H1 (cell line): ENCODE results near the gene PDE9A. TPM values are rescaled to one million over a fixed set of nuclear protein-coding genes. Genes with fewer than 3 reads are reported as not detected.

Source experiments
- CTCF ChIA-PET: fragments of 300-600 bp; sonication (Branson Sonifier 250); formaldehyde crosslinking; loops from one replicate; lab custom pipeline; 2021; ENCODE audit not compliant: partially characterized antibody; lab: Charles Lee
- POLR2A ChIA-PET: fragments of 300-600 bp; sonication (Branson Sonifier 250); formaldehyde crosslinking; loops from one replicate; lab custom pipeline; 2021; ENCODE audit warnings: inconsistent platforms; ENCODE audit not compliant: partially characterized antibody; lab: Charles Lee
- DNase-seq, 2 experiments: peaks; one replicate each; pipeline versions ENCODE4 v3.0.0 to v3.0.0-alpha.2; 2010 to 2022; ENCODE audit warnings: low spot score in 2 of 2, low read depth in 1 of 2, mixed read lengths in 1 of 2
- FAIRE-seq: peaks from 2 replicates; lab custom pipeline; 2011; peaks lifted over from hg19 to GRCh38; lab: Jason Lieb, UNC
- H2AFZ ChIP-seq: 2 replicates; pipeline ENCODE4 v1.8.1; 2012; ENCODE audit warnings: low read length, inconsistent platforms
- H2AK5ac ChIP-seq: 2 replicates; pipeline ENCODE4 v1.6.1; 2013; ENCODE audit warnings: low read depth, low read length
- H2BK120ac ChIP-seq: replicated peaks from 2 replicates; pipeline ENCODE3; 2013; ENCODE audit warnings: low read depth, low read length, inconsistent platforms
- H2BK12ac ChIP-seq: 2 replicates; pipeline ENCODE4 v1.6.1; 2013; ENCODE audit warnings: low read depth, low read length
- H2BK15ac ChIP-seq: 2 replicates; pipeline ENCODE4 v1.6.1; 2013; ENCODE audit warnings: low read length
- H2BK20ac ChIP-seq: 2 replicates; pipeline ENCODE4 v1.6.1; 2013; ENCODE audit warnings: low read length
- H2BK5ac ChIP-seq: 2 replicates; pipeline ENCODE4 v1.6.1; 2013; ENCODE audit warnings: low read depth, low read length
- H3K14ac ChIP-seq: 2 replicates; pipeline ENCODE4 v1.6.1; 2013; ENCODE audit warnings: inconsistent platforms; ENCODE audit not compliant: insufficient read length
- H3K18ac ChIP-seq: 2 replicates; pipeline ENCODE4 v1.6.1; 2013; ENCODE audit warnings: low read length; ENCODE audit errors: extremely low read depth
- H3K23ac ChIP-seq: 2 replicates; pipeline ENCODE4 v1.6.1; 2013; ENCODE audit warnings: inconsistent platforms; ENCODE audit not compliant: insufficient read length
- H3K23me2 ChIP-seq: 2 replicates; pipeline ENCODE4 v1.6.1; 2013; ENCODE audit warnings: low read depth, low read length
- H3K27ac ChIP-seq: 2 replicates; pipeline ENCODE4 v1.6.1; 2011; ENCODE audit warnings: low read depth, low read length, inconsistent platforms
- H3K27me3 ChIP-seq, 4 experiments: replicated peaks in 1 of 4; 1 replicate in 1 of 4; 2 replicates in 3 of 4; pipeline versions ENCODE4 v1.6.1 to v1.8.1; 2011 to 2013; ENCODE audit warnings: low read length in 3 of 4, mild to moderate bottlenecking in 3 of 4, inconsistent platforms in 2 of 4, mixed read lengths in 2 of 4, moderate library complexity in 1 of 4; ENCODE audit not compliant: control insufficient read depth in 3 of 4, insufficient read depth in 3 of 4; ENCODE audit errors: extremely low read depth in 1 of 4
- H3K36me3 ChIP-seq, 4 experiments: 2 replicates each; pipeline versions ENCODE4 v1.6.1 to v1.8.1; 2011 to 2013; ENCODE audit warnings: mild to moderate bottlenecking in 4 of 4, low read length in 3 of 4, moderate library complexity in 2 of 4, control low read depth in 1 of 4, inconsistent platforms in 1 of 4; ENCODE audit not compliant: insufficient read depth in 4 of 4, control insufficient read depth in 2 of 4
- H3K4ac ChIP-seq: replicated peaks from 2 replicates; pipeline ENCODE3; 2013; ENCODE audit warnings: low read length, low read depth, mixed read lengths, inconsistent platforms; ENCODE audit not compliant: insufficient read length
- H3K4me1 ChIP-seq, 4 experiments: replicated peaks in 1 of 4; 1 replicate in 1 of 4; 2 replicates in 3 of 4; pipeline versions ENCODE4 v1.6.1 to v1.8.1; 2011 to 2013; ENCODE audit warnings: low read length in 3 of 4, inconsistent platforms in 2 of 4, mixed read lengths in 1 of 4; ENCODE audit not compliant: insufficient read depth in 4 of 4, control insufficient read depth in 3 of 4
- H3K4me2 ChIP-seq, 2 experiments: 2 replicates each; pipeline versions ENCODE4 v1.6.1 to v1.8.1; 2011 to 2013; ENCODE audit warnings: low read depth in 2 of 2, low read length in 2 of 2, control low read depth in 1 of 2, inconsistent platforms in 1 of 2, mild to moderate bottlenecking in 1 of 2; ENCODE audit not compliant: insufficient read depth in 1 of 2
- H3K4me3 ChIP-seq, 4 experiments: fragments of 200-600, 300-600 bp in 1 of 4; sonication (generic), shearing (Covaris generic), sonication (Bioruptor Twin) in 1 of 4; 2 replicates each; pipeline versions ENCODE4 v1.5.1 to v1.8.1; 2011 to 2016; ENCODE audit warnings: low read length in 4 of 4, low read depth in 3 of 4, control low read depth in 2 of 4, inconsistent platforms in 2 of 4, mild to moderate bottlenecking in 2 of 4, mixed read lengths in 1 of 4, moderate library complexity in 1 of 4; ENCODE audit not compliant: insufficient read depth in 2 of 4; ENCODE audit errors: extremely low read depth in 1 of 4
- H3K56ac ChIP-seq: replicated peaks from 2 replicates; pipeline ENCODE3; 2013; ENCODE audit warnings: low read depth, mild to moderate bottlenecking, mixed read lengths, low read length, inconsistent platforms; ENCODE audit not compliant: insufficient read length
- H3K79me1 ChIP-seq: 2 replicates; pipeline ENCODE4 v1.6.1; 2013; ENCODE audit warnings: low read depth, low read length, control low read depth
- H3K79me2 ChIP-seq, 2 experiments: 2 replicates each; pipeline versions ENCODE4 v1.6.1 to v1.8.1; 2012 to 2013; ENCODE audit warnings: low read length in 2 of 2, mild to moderate bottlenecking in 2 of 2, inconsistent platforms in 1 of 2; ENCODE audit not compliant: insufficient read depth in 2 of 2, control insufficient read depth in 1 of 2
- H3K9ac ChIP-seq, 4 experiments: replicated peaks in 1 of 4; 1 replicate in 1 of 4; 2 replicates in 3 of 4; pipeline versions ENCODE4 v1.6.1 to v1.8.1; 2011 to 2013; ENCODE audit warnings: low read depth in 3 of 4, low read length in 3 of 4, control low read depth in 2 of 4, mild to moderate bottlenecking in 2 of 4, moderate library complexity in 2 of 4, inconsistent platforms in 1 of 4; ENCODE audit errors: extremely low read depth in 1 of 4
- H3K9me3 ChIP-seq, 2 experiments: 2 replicates each; pipeline versions ENCODE4 v1.6.1 to v1.8.1; 2012 to 2013; ENCODE audit warnings: mild to moderate bottlenecking in 2 of 2, moderate library complexity in 2 of 2, control low read depth in 1 of 2, inconsistent platforms in 1 of 2, low read depth in 1 of 2, low read length in 1 of 2, mixed read lengths in 1 of 2; ENCODE audit not compliant: insufficient read depth in 2 of 2
- H4K20me1 ChIP-seq, 2 experiments: replicated peaks in 1 of 2; 2 replicates each; pipeline versions ENCODE3 to v1.8.1; 2011 to 2013; ENCODE audit warnings: inconsistent platforms in 2 of 2, low read length in 2 of 2, mild to moderate bottlenecking in 1 of 2; ENCODE audit not compliant: insufficient read depth in 2 of 2, control insufficient read depth in 1 of 2
- H4K5ac ChIP-seq: 2 replicates; pipeline ENCODE4 v1.6.1; 2013; ENCODE audit warnings: low read length, low read depth, mixed read lengths, inconsistent platforms; ENCODE audit not compliant: insufficient read length
- H4K8ac ChIP-seq: 2 replicates; pipeline ENCODE4 v1.8.0; 2013; ENCODE audit warnings: mild to moderate bottlenecking, moderate library complexity, low read length, inconsistent platforms; ENCODE audit not compliant: insufficient read depth; ENCODE audit errors: extremely low read depth
- H4K91ac ChIP-seq: replicated peaks from 2 replicates; pipeline ENCODE3; 2013; ENCODE audit warnings: low read length, mixed read lengths, inconsistent platforms; ENCODE audit not compliant: insufficient read length
- ATF2 ChIP-seq: IDR thresholded peaks from 2 replicates; pipeline ENCODE4 v1.6.1; 2012; ENCODE audit warnings: low read length, inconsistent platforms
- GTF2F1 ChIP-seq: IDR thresholded peaks from 2 replicates; pipeline ENCODE4 v1.6.1; 2012; ENCODE audit warnings: low read depth, low read length, improper control_type of control experiment, borderline replicate concordance
- RFX5 ChIP-seq: IDR thresholded peaks from 2 replicates; pipeline ENCODE4 v1.6.1; 2011; ENCODE audit warnings: low read depth, low read length, improper control_type of control experiment, borderline replicate concordance
- WGBS, 2 experiments: shearing (Covaris generic) in 1 of 2; methylation state at CpG; one replicate each; pipeline versions ENCODE4 v1.1.6 to v1.1.7; 2013 to 2015; ENCODE audit warnings: low lambda C conversion rate in 2 of 2, mixed read lengths in 2 of 2, inconsistent platforms in 1 of 2, low coverage in 1 of 2, missing lambda C conversion rate in 1 of 2; ENCODE audit not compliant: insufficient replicate concordance in 2 of 2, insufficient coverage in 1 of 2, insufficient read length in 1 of 2; ENCODE audit errors: extremely low coverage in 1 of 2, missing lambda C conversion rate in 1 of 2; 5-methylcytosine and 5-hydroxymethylcytosine counted together
- polyA plus RNA-seq, 7 experiments: library from polyadenylated mRNA; depleted of rRNA in 3 of 7; stranded (reverse) in 5 of 7; unstranded in 2 of 7; fragments of >200 nt in 5 of 7; fragments of 200-250 nt in 2 of 7; gene quantifications; 1 replicate in 5 of 7; 2 replicates in 1 of 7; 4 replicates in 1 of 7; pipeline versions ENCODE4 v1.2.1 to v1.2.3, GENCODE V29; 2011 to 2013; ENCODE audit warnings: missing spikeins in 2 of 7, mixed read lengths in 2 of 7
- total RNA-seq: library from RNA; stranded (reverse); fragmentation: NEBNext Ultra II Directional; extraction: Animal tissue kit (Norgen Biotek cat#: 25700); gene quantifications from 2 replicates; pipeline ENCODE4 v1.2.1, GENCODE V29; 2021

PDE9A gene
- total and polyA plus RNA-seq, 2 of the 8 experiments (the other 6 are each of a cell fraction or from before 2014, with no cell fraction given) = 39.2 to 45.9 TPM

- Histone ChIP-seq H4K5ac (no peak overlapping the region), H3K79me1 (0 out of 2 replicates have a peak, but pooled peaks cover 2% of the 10 kb centered on the region), H3K23ac (no peak overlapping the region), H3K4me2 (no peak overlapping the region), H3K79me2 (no peaks in the 10 kb centered on the region), H3K4ac (no peak overlapping the region), H3K4me1 (peaks cover under 1 to 3% (median 2%) of the 10 kb centered on the region in 4 experiments; a peak in 3 of 7 replicates), H2BK15ac (no peak overlapping the region), H3K18ac (no peak overlapping the region; the same call in 1 of the 2 replicates), H4K20me1 (no peaks in the 10 kb centered on the region), H4K91ac (no peak overlapping the region), H3K36me3 (peaks cover 0 to 21% (median 12%) of the 10 kb centered on the region in 4 experiments; a peak in 6 of 8 replicates), H2BK12ac (no peak overlapping the region), H2BK120ac (no peak overlapping the region), H3K9me3 (no peaks in the 10 kb centered on the region), H2AK5ac (no peak overlapping the region), H3K4me3 (no peak overlapping the region), H2BK20ac (no peak overlapping the region), H3K14ac (no peak overlapping the region), H3K56ac (no peak overlapping the region), H3K27ac (no peak overlapping the region), H4K8ac (no peak overlapping the region), H3K9ac (no peak overlapping the region), H2AFZ (no peak overlapping the region), H3K27me3 (no peaks in the 10 kb centered on the region), H2BK5ac (no peak overlapping the region), H3K23me2 (peaks cover 1% of the 10 kb centered on the region; the same call in 1 of the 2 replicates)
- ChIA-PET CTCF (interaction anchor here (1.0 to 2.1 kb wide), 6 partner anchors 8 to 144 kb away, joined by 3 to 7 read pairs (median 4); no protein-coding TSS in a partner anchor), POLR2A (interaction anchor here (1.8 kb wide), 1 partner anchor 9 kb away, joined by 6 read pairs; no protein-coding TSS in a partner anchor)
- WGBS, 2 experiments = 86% methylated on average over 16 of the region's 16 CpGs; no CpG with 5 or more reads in 1 of the 2 experiments
- DNase-seq (no peak), FAIRE-seq (no peak)
- TF ChIP-seq GTF2F1 = no peak
- no peak for TF ChIP-seq RFX5
- TF ChIP-seq ATF2 = no peak
These were observed 84.7 kb downstream of the PDE9A start for GRCh38 chr21:42737951-42738590.
